Activated CD8-positive, alpha-beta memory T cell treated with anti-CD3 and anti-CD28 coated beads for 36 hours (primary cell): ENCODE measurements around the gene NPC2. TPM values are rescaled to one million over a fixed set of nuclear protein-coding genes. Genes with fewer than 3 reads are reported as not detected.
"Not testable (repeated sequence)": the region's sequence is repeated elsewhere in the genome, so short reads cannot be mapped to it uniquely, and the experiment has no call there.

Source experiments
- CTCF ChIA-PET: fragments of 350-600 bp; sonication (Branson Sonifier 250); formaldehyde crosslinking; loops from one replicate; lab custom pipeline; 2021; ENCODE audit warnings: antibody characterized with exemption; lab: Charles Lee
- POLR2A ChIA-PET: fragments of 350-600 bp; sonication (Branson Sonifier 250); formaldehyde crosslinking; loops from one replicate; lab custom pipeline; 2021; ENCODE audit warnings: antibody characterized with exemption; lab: Charles Lee
- total RNA-seq, 2 experiments: library from RNA; stranded (reverse); gene quantifications; one replicate each; pipeline ENCODE4 v1.2.3, GENCODE V29; 2021

The NPC2 gene
- total RNA-seq, 2 experiments from 2014 or later = 12.4 to 13.4 TPM

- ChIA-PET POLR2A (interaction anchor here (0.7 kb wide), 1 partner anchor 143 kb away, joined by 3 read pairs; no protein-coding TSS in a partner anchor), CTCF (no interaction called here)
These were observed 13.1 kb downstream of the NPC2 start for GRCh38 chr14:74480046-74480445.

- ChIA-PET CTCF (no interaction called here), POLR2A (no interaction called here)
These were observed 14.0 kb downstream of the NPC2 start for GRCh38 chr14:74478996-74479635.

- CTCF ChIA-PET = no interaction called here
- POLR2A ChIA-PET = no interaction called here
These were observed 16.5 kb downstream of the NPC2 start for GRCh38 chr14:74476607-74477006.

- POLR2A ChIA-PET = no interaction called here
- CTCF ChIA-PET = no interaction called here
These were observed 17.0 kb downstream of the NPC2 start for GRCh38 chr14:74476107-74476506.

GRCh38 chr14:74475678-74476077 lies 17.4 kb downstream of the NPC2 start:
- ChIA-PET CTCF (no interaction called here), POLR2A (no interaction called here)

GRCh38 chr14:74474376-74474775 lies 18.7 kb downstream of the NPC2 start:
- CTCF ChIA-PET = no interaction called here
- POLR2A ChIA-PET = interaction anchor here (0.6 kb wide), 1 partner anchor 283 kb away, joined by 8 read pairs; no protein-coding TSS in a partner anchor

- ChIA-PET CTCF (no interaction called here), POLR2A (no interaction called here)
These were observed 20.5 kb downstream of the NPC2 start for GRCh38 chr14:74472601-74473000.

GRCh38 chr14:74469548-74470518 lies 23.3 kb downstream of the NPC2 start:
- ChIA-PET CTCF (no interaction called here), POLR2A (no interaction called here)

GRCh38 chr14:74468513-74468912 lies 24.6 kb downstream of the NPC2 start:
- ChIA-PET POLR2A (no interaction called here), CTCF (no interaction called here)

GRCh38 chr14:74465335-74465734 lies 27.8 kb downstream of the NPC2 start:
- CTCF ChIA-PET = no interaction called here
- POLR2A ChIA-PET = no interaction called here

GRCh38 chr14:74464785-74465184 lies 28.3 kb downstream of the NPC2 start:
- POLR2A ChIA-PET = no interaction called here
- CTCF ChIA-PET = no interaction called here

- ChIA-PET POLR2A (no interaction called here), CTCF (no interaction called here)
These were observed 29.4 kb downstream of the NPC2 start for GRCh38 chr14:74463697-74464096.

- CTCF ChIA-PET = no interaction called here
- POLR2A ChIA-PET = no interaction called here
These were observed 30.1 kb downstream of the NPC2 start for GRCh38 chr14:74462993-74463392.

- ChIA-PET POLR2A (interaction anchor here (0.5 kb wide), 1 partner anchor 287 kb away, joined by 3 read pairs; no protein-coding TSS in a partner anchor), CTCF (interaction anchor here (0.9 kb wide), 1 partner anchor 31 kb away, joined by 3 read pairs; no protein-coding TSS in a partner anchor)
These were observed 33.1 kb downstream of the NPC2 start for GRCh38 chr14:74459976-74460375.

- ChIA-PET POLR2A (interaction anchor here (0.5 kb wide), 1 partner anchor 287 kb away, joined by 3 read pairs; no protein-coding TSS in a partner anchor), CTCF (no interaction called here)
These were observed 33.7 kb downstream of the NPC2 start for GRCh38 chr14:74459289-74459946.

GRCh38 chr14:74457565-74457895 lies 35.6 kb downstream of the NPC2 start:
- CTCF ChIA-PET = no interaction called here
- POLR2A ChIA-PET = no interaction called here

GRCh38 chr14:74456684-74457564 lies 36.2 kb downstream of the NPC2 start:
- CTCF ChIA-PET = no interaction called here
- POLR2A ChIA-PET = no interaction called here

GRCh38 chr14:74454397-74454796 lies 38.7 kb downstream of the NPC2 start:
- POLR2A ChIA-PET = not testable (repeated sequence)

GRCh38 chr14:74444866-74445265 lies 48.2 kb downstream of the NPC2 start:
- ChIA-PET POLR2A (no interaction called here), CTCF (no interaction called here)

More at GRCh38 chr14:74454397-74454796, 38.7 kb downstream of the NPC2 start:
- CTCF ChIA-PET = not testable (repeated sequence)
